K562 (cell line): ENCODE measurements around the gene SERPING1. TPM values are rescaled to one million over a fixed set of nuclear protein-coding genes. Genes with fewer than 3 reads are reported as not detected.
A peak's percentile ranks its signal among the peaks of the same experiment; 100 is the strongest.

Experiments
- ARID1B ChIP-seq: fragments of 450-650 bp; IDR thresholded peaks from 2 replicates; pipeline ENCODE4 v1.6.1; 2016; ENCODE audit warnings: antibody characterized with exemption, mild to moderate bottlenecking, inconsistent platforms
- CBFB ChIP-seq: sonication (generic); formaldehyde crosslinking; IDR thresholded peaks from 2 replicates; pipeline ENCODE4 v1.4.0; 2020; ENCODE audit warnings: mild to moderate bottlenecking, missing genetic modification reagents
- CBX2 ChIP-seq: fragments of 200-600 bp; sonication (generic); IDR thresholded peaks from one replicate; pipeline ENCODE4 v1.6.1; 2012; ENCODE audit warnings: mild to moderate bottlenecking, low read length, inconsistent platforms; ENCODE audit not compliant: insufficient read depth, poor library complexity, severe bottlenecking
- CBX5 ChIP-seq: IDR thresholded peaks from 2 replicates; pipeline ENCODE4 v1.6.1; 2014; ENCODE audit warnings: low read depth, borderline replicate concordance
- CREBBP ChIP-seq: IDR thresholded peaks from one replicate; pipeline ENCODE4 v1.6.1; 2012; ENCODE audit warnings: low read depth, mild to moderate bottlenecking, control low read depth, inconsistent platforms, low read length
- ETV5 ChIP-seq: sonication (generic); formaldehyde crosslinking; IDR thresholded peaks from 2 replicates; pipeline ENCODE4 v1.4.0; 2020; ENCODE audit warnings: low read depth, mild to moderate bottlenecking, missing genetic modification reagents
- HMGN3 ChIP-seq: IDR thresholded peaks from 2 replicates; pipeline ENCODE4 v1.6.1; 2011; ENCODE audit warnings: borderline replicate concordance, low read depth, mild to moderate bottlenecking, mixed read lengths, low read length; ENCODE audit not compliant: insufficient read length; ENCODE audit errors: extremely low read depth
- JUN ChIP-seq, 2 experiments: sonication (generic) in 1 of 2; formaldehyde crosslinking in 1 of 2; IDR thresholded peaks; 2 replicates each; pipeline versions ENCODE4 v1.6.1 to v1.8.0; 2012 to 2022; ENCODE audit warnings: borderline replicate concordance in 2 of 2, mild to moderate bottlenecking in 2 of 2, improper control_type of control experiment in 1 of 2, low read depth in 1 of 2, low read length in 1 of 2, missing genetic modification reagents in 1 of 2
- KLF1 ChIP-seq: fragments of 450-650 bp; IDR thresholded peaks from 2 replicates; pipeline ENCODE4 v1.6.1; 2016; ENCODE audit warnings: missing genetic modification characterization, missing compliant biosample characterization
- KLF10 ChIP-seq: fragments of 250-450 bp; sonication (Bioruptor Pico); IDR thresholded peaks from 2 replicates; pipeline ENCODE4 v1.6.1; 2021; ENCODE audit warnings: matching md5 sums
- LCOR ChIP-seq: sonication (generic); formaldehyde crosslinking; IDR thresholded peaks from 2 replicates; pipeline ENCODE4 v1.8.0; 2022; ENCODE audit warnings: mild to moderate bottlenecking, missing genetic modification reagents
- MEIS2 ChIP-seq: fragments of 450-650 bp; IDR thresholded peaks from 2 replicates; pipeline ENCODE4 v1.6.1; 2014; ENCODE audit warnings: mild to moderate bottlenecking; ENCODE audit not compliant: partially characterized antibody
- MTA3 ChIP-seq: fragments of 450-650 bp; formaldehyde crosslinking; IDR thresholded peaks from 2 replicates; pipeline ENCODE4 v1.6.1; 2017; ENCODE audit warnings: mild to moderate bottlenecking, borderline replicate concordance
- NCOR1 ChIP-seq: fragments of 450-650 bp; IDR thresholded peaks from 2 replicates; pipeline ENCODE4 v1.6.1; 2016; ENCODE audit warnings: mild to moderate bottlenecking, moderate library complexity
- SMAD2 ChIP-seq: fragments of 150-350 bp; IDR thresholded peaks from 2 replicates; pipeline ENCODE4 v1.6.1; 2014; ENCODE audit warnings: low read depth, mild to moderate bottlenecking, low read length
- TBP ChIP-seq: optimal IDR thresholded peaks from 2 replicates; pipeline ENCODE3; 2011; ENCODE audit warnings: low read depth, low read length, improper control_type of control experiment
- ZNF184 ChIP-seq: sonication (generic); formaldehyde crosslinking; IDR thresholded peaks from 2 replicates; pipeline ENCODE4 v1.5.0; 2020; ENCODE audit warnings: missing genetic modification reagents
- ZNF263 ChIP-seq: sonication (generic); formaldehyde crosslinking; IDR thresholded peaks from 2 replicates; pipeline ENCODE4 v1.8.0; 2022; ENCODE audit warnings: mild to moderate bottlenecking, missing genetic modification reagents, borderline replicate concordance
- ZNF444 ChIP-seq: fragments of 250-450 bp; sonication (Bioruptor Pico); IDR thresholded peaks from 2 replicates; pipeline ENCODE4 v1.4.0; 2020; ENCODE audit warnings: mild to moderate bottlenecking, moderate library complexity
- ZNF445 ChIP-seq: fragments of 250-450 bp; sonication (Bioruptor Pico); IDR thresholded peaks from 2 replicates; pipeline ENCODE4 v1.4.0; 2020; ENCODE audit warnings: low read depth, mild to moderate bottlenecking, moderate library complexity
- ZNF589 ChIP-seq: fragments of 200-800 bp; sonication (Bioruptor generic); IDR thresholded peaks from 2 replicates; pipeline ENCODE4 v1.6.1; 2016; ENCODE audit warnings: low read depth, missing genetic modification characterization, missing compliant biosample characterization
- ZNF717 ChIP-seq: fragments of 250-450 bp; sonication (Bioruptor Pico); IDR thresholded peaks from 2 replicates; pipeline ENCODE4 v1.5.0; 2021
- polyA plus RNA-seq, 8 experiments: library from polyadenylated mRNA; depleted of rRNA in 4 of 8; stranded (reverse) in 5 of 8; unstranded in 3 of 8; fragments of >200 nt; fragmentation: Nextera tagmentation in 2 of 8; fragmentation: Illumina TruSeq in 1 of 8; extraction: Ambion mirVana in 2 of 8; extraction: Trizol in 1 of 8; gene quantifications; 2 replicates each; pipeline versions ENCODE4 v1.2.1 to v1.2.3, GENCODE V29; 2011 to 2014; ENCODE audit warnings: inconsistent platforms in 1 of 8, missing spikeins in 1 of 8
- total RNA-seq, 7 experiments: library from RNA; depleted of rRNA in 6 of 7; stranded (reverse); fragments of >200 nt in 6 of 7; fragmentation: Illumina TruSeq in 2 of 7; extraction: Trizol in 2 of 7; gene quantifications; 2 replicates each; pipeline versions ENCODE4 v1.2.1 to v1.2.3, GENCODE V29; 2011 to 2021; ENCODE audit warnings: low replicate concordance in 1 of 7
- TF ChIP-seq, protein P1 (sequence below): fragments of 450-650 bp; formaldehyde crosslinking; IDR thresholded peaks from 2 replicates; pipeline ENCODE4 v1.4.0; 2020; ENCODE audit warnings: mild to moderate bottlenecking, mixed read lengths
- TF ChIP-seq, protein P2 (sequence below): fragments of 250-450 bp; sonication (Bioruptor Pico); IDR thresholded peaks from 2 replicates; pipeline ENCODE4 v1.5.0; 2021; ENCODE audit warnings: mild to moderate bottlenecking, borderline replicate concordance

Gene SERPING1
- total and polyA plus RNA-seq, 9 of the 15 experiments (the other 6 are each of a cell fraction or from before 2014, with no cell fraction given) = 0.10 to 1.00 (median 0.21) TPM; not detected in 2

GRCh38 chr11:57647960-57648800, 50.7 kb downstream of the SERPING1 start (continued):
- TF ChIP-seq, protein P1, sequence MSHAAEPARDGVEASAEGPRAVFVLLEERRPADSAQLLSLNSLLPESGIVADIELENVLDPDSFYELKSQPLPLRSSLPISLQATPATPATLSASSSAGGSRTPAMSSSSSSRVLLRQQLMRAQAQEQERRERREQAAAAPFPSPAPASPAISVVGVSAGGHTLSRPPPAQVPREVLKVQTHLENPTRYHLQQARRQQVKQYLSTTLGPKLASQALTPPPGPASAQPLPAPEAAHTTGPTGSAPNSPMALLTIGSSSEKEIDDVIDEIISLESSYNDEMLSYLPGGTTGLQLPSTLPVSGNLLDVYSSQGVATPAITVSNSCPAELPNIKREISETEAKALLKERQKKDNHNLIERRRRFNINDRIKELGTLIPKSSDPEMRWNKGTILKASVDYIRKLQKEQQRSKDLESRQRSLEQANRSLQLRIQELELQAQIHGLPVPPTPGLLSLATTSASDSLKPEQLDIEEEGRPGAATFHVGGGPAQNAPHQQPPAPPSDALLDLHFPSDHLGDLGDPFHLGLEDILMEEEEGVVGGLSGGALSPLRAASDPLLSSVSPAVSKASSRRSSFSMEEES (CRISPR knock-in tag) = no peak
- TF ChIP-seq KLF10 (CRISPR knock-in tag) = no peak
- TF ChIP-seq ZNF184 (CRISPR knock-in tag) = no peak
- TF ChIP-seq LCOR (CRISPR knock-in tag) = no peak
- peak; percentile 46; the same call in 1 of the 2 replicates for TF ChIP-seq JUN (IDR thresholded peaks at IDR 0.05; ENCODE audit: borderline replicate concordance, low read depth, low read length)
- no peak for TF ChIP-seq JUN (CRISPR knock-in tag; IDR thresholded peaks at IDR 0.05; ENCODE audit: borderline replicate concordance)
- no peak for TF ChIP-seq CBFB (CRISPR knock-in tag)
- TF ChIP-seq ZNF589 (CRISPR knock-in tag) = peak; percentile 80
- TF ChIP-seq KLF1 = peak; percentile 87
- peak; percentile 78 for TF ChIP-seq MTA3
- no peak for TF ChIP-seq CBX5
- TF ChIP-seq ZNF445 (CRISPR knock-in tag) = no peak
- TF ChIP-seq MEIS2 = peak; percentile 19
- TF ChIP-seq CBX2 = no peak
- TF ChIP-seq, protein P2, sequence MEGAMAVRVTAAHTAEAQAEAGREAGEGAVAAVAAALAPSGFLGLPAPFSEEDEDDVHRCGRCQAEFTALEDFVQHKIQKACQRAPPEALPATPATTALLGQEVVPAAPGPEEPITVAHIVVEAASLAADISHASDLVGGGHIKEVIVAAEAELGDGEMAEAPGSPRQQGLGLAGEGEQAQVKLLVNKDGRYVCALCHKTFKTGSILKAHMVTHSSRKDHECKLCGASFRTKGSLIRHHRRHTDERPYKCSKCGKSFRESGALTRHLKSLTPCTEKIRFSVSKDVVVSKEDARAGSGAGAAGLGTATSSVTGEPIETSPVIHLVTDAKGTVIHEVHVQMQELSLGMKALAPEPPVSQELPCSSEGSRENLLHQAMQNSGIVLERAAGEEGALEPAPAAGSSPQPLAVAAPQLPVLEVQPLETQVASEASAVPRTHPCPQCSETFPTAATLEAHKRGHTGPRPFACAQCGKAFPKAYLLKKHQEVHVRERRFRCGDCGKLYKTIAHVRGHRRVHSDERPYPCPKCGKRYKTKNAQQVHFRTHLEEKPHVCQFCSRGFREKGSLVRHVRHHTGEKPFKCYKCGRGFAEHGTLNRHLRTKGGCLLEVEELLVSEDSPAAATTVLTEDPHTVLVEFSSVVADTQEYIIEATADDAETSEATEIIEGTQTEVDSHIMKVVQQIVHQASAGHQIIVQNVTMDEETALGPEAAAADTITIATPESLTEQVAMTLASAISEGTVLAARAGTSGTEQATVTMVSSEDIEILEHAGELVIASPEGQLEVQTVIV (CRISPR knock-in tag) = no peak
- TF ChIP-seq ZNF263 (CRISPR knock-in tag) = peak; percentile 17; the same call in 1 of the 2 replicates
- peak; percentile 73 for TF ChIP-seq HMGN3
- no peak for TF ChIP-seq SMAD2
- peak; percentile 98 for TF ChIP-seq NCOR1
- no peak for TF ChIP-seq ZNF717 (CRISPR knock-in tag)
- peak; percentile 98 for TF ChIP-seq ARID1B
- no peak for TF ChIP-seq TBP
- TF ChIP-seq CREBBP = no peak
- TF ChIP-seq ZNF444 (CRISPR knock-in tag) = no peak
- TF ChIP-seq ETV5 (CRISPR knock-in tag) = peak; percentile 74
